HG03439 (cell line): ENCODE data around the gene FUOM.

Experiments used
- ATAC-seq: cut with Tn5 transposase; IDR thresholded peaks from one replicate; pipeline ENCODE4 v1.9.1; 2021; ENCODE audit warnings: mild to moderate bottlenecking, moderate library complexity; ENCODE audit not compliant: unreplicated experiment

FUOM gene

GRCh38 chr10:133357285-133358161 lies at the start of gene FUOM:
TSS of gene FUOM (minus strand) at chr10:133358019. CDS start at chr10:133358007, 12 bp downstream.
- peak; percentile 63 for ATAC-seq

- no peak for ATAC-seq
Observed at GRCh38 chr10:133405844-133406527, 48.2 kb upstream of the FUOM start.

GRCh38 chr10:133405272-133405671 lies 47.5 kb upstream of the FUOM start:
- ATAC-seq, result no peak

GRCh38 chr10:133403784-133404183 lies 46.0 kb upstream of the FUOM start:
- ATAC-seq, result no peak

- no peak for ATAC-seq
Observed at GRCh38 chr10:133403359-133403758, 45.5 kb upstream of the FUOM start.

GRCh38 chr10:133401981-133402725 lies 44.3 kb upstream of the FUOM start:
- no peak for ATAC-seq

- ATAC-seq, result peak; percentile 5
Observed at GRCh38 chr10:133401500-133401899, 43.7 kb upstream of the FUOM start.

- ATAC-seq, result peak; percentile 72
Observed at GRCh38 chr10:133400624-133401424, 43.0 kb upstream of the FUOM start.

GRCh38 chr10:133399123-133399601 lies 41.3 kb upstream of the FUOM start:
- no peak for ATAC-seq

- ATAC-seq, result no peak
Observed at GRCh38 chr10:133397938-133398337, 40.1 kb upstream of the FUOM start.

GRCh38 chr10:133396035-133396624 lies 38.3 kb upstream of the FUOM start:
- no peak for ATAC-seq

- no peak for ATAC-seq
Observed at GRCh38 chr10:133394801-133395221, 37.0 kb upstream of the FUOM start.

GRCh38 chr10:133394064-133394663 lies 36.3 kb upstream of the FUOM start, which contains the start of gene MTG1:
TSS of gene MTG1 (plus strand) at chr10:133394157. CDS start at chr10:133394221, 64 bp downstream.
- peak; percentile 75 for ATAC-seq

GRCh38 chr10:133393401-133394063 lies 35.7 kb upstream of the FUOM start:
- no peak for ATAC-seq

- ATAC-seq, result no peak
Observed at GRCh38 chr10:133391761-133392518, 34.1 kb upstream of the FUOM start.

- ATAC-seq, result no peak
Observed at GRCh38 chr10:133391249-133391635, 33.4 kb upstream of the FUOM start.

- ATAC-seq, result no peak
Observed at GRCh38 chr10:133390597-133391248, 32.9 kb upstream of the FUOM start.
